ENCODE measurements around the gene CACNA1E.

Gene CACNA1E

DNA sequence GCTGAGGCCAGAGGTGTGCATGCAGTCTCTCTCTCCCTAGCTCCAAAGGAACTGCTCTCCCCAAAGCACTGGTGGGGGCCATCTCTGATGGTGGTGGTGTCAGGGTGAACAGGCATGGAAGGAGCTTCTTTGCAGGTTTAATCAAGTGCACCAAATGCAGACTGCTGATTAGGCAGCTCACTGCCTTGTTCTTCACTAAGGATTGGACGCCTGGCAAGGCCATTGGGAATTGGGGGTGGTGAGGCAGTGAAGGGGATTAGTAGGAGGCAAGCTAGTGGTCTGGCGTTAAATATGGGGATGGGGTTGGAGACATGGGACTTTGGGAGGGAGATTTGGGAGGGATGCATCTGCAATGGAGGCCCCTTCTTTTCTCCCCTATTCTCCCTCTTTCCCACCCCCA, 1.5 kb downstream of the CACNA1E start:
- DNase-seq (ENCODE audit: low read depth): no peak

DNA sequence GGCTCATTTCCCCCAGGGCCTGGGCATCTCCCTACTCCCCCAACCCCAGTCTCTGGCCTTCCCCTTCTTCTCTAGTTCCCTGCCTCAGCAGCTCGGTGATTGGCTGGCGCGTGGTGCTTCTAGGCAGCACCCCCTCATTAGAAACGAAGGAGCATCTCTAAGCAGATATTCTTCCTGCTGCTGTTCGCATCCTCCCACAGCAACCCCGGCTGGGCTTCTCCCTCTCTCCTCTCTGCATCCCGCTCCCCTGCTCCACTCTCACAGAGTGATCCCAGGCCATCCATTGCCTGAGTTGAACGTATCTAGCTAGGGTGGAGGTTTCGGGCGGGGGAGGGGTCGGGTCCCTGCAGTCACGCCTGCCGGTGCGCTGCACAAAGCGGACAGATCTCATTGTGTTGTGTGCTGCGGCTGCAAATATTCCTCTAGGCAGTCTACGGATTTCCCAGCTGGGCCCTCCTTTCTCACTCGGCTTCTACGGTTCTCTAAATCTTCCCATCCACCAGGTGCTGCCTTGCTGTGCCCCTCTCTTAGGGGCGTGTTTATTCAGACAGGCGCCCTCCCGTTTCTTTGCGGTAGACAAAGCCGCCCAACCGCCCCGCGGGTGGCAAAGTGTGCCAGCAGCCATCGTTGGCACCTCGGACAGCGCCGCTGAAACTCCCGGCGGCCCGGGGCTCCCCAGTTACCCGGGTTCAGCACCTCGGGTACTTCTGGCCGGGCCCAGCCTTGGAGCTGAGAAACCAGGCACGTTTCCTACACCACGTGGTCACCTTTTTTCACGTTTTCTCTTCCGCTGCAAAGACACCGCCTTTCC, 2.2 kb downstream of the CACNA1E start:
- DNase-seq (ENCODE audit: low read depth): no peak

DNA sequence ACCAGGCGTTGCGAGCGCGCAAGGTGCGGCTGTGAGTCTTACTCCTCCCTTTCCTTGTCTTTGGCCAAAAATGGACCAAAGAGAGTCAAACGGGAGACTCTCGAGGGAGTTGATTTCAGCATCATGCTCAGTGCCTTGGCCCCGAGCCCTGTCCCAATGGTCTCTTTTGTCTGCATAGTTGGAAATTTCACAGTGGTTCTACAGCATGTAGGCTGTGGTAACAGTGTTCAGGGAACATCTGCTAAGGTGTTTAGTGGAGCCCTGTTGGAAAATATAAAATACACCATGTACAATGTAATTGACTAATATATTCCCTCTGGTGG, 2.7 kb downstream of the CACNA1E start:
- DNase-seq (ENCODE audit: low read depth): no peak

DNA sequence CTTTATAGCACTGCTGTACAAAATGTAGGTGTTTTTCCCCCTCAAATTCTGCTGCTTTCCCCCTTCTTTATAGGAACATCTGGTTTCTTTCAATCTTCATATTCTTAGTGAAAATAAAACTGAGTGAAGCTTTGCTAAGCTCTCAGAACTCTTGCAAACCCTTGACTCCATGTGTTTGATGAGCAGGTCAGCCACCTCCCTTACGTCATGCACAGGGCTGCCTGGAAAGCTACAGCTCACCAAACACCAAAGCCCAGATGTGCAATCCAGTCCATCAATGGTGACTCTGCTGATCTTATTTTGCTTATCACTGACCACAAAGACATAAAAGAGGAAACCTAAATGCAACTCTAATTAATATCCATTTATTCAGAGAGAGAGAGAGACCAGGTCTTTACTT, 5.5 kb downstream of the CACNA1E start:
- DNase-seq (ENCODE audit: low read depth): no peak

DNA sequence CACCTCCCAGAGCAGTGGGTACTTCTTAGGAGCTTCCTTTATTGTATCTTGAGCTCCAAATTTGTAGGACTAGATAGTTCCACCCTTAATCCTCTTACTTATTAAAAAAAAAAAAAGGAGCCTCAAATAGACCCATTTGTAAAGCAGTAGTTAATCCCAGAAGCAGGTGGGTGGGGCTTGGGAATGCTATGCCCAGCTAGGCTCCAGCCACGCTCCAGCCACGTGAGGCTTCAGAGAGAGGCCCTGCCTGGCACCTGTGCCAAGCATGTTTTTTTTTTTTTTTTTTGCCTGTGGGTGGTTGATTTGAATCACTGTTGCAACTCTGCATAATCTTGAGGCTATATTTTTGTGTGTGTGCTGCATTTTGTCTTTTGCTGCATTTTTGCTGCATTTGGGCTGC, 7.0 kb downstream of the CACNA1E start:
- DNase-seq (ENCODE audit: low read depth): no peak

DNA sequence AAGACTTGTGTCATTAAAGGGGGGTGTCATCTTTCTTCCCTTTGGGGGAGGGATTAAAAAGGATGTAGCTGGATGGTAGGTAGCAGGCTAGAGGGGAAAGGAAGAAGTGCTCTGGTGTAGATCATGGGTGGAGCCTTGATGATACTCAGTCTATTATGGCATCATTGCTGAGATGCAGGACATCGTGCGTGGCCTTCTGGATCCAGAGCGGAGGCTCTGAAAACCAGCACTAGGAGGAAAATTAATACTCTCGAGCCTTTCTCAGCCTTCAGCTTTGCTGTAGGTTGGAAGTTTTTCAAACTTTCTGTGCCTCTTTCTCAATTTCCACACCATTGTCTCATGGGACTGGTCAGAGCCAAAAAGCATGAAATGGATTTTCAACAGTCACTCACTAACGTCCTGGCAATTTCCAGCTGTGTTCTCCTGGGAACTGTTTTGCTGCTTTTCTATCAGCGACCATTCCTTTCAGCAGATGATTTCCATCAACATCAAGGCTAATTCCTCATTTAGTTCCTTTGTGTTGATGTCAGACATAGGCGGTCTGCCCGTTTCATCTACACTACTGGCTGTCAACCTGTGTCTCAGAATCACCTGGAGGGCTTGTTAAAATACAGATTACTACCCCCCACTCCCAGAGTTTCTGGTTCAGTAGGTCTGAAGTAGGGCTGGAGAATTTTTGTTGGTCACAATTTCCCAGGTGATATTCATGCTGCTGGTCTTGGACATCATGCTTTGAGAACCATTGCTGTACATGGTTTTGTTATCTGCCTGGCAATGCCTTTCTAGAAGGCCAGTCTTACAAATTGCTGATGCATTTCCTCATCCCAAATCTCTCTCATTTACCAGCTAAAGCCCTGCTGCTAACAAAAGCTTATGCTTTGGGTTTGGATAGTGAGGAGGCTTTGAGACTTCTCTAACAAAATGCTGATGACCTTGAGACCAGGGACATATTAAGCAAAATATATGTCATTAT, 7.7 kb downstream of the CACNA1E start:
- no peak for DNase-seq (ENCODE audit: low read depth)

DNA sequence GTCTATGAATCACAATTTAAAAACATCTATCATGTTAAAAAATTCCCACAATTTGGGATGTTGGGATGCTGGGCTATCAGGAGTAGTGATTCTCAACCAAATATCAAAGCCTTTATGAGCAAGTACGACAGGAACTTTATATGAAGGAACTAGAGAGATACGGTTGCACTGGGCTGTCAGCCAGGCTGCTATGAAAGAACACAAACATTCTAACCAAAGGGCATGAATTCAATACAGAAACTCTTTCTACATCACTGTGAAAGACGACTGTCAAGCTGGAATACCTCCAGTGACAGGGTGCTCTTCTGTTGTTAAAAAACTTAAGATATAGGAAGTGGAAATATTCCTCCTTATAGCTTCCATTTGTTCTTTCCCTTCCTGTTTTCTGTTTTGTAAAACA, 9.8 kb downstream of the CACNA1E start:
- no peak for DNase-seq (ENCODE audit: low read depth)

DNA sequence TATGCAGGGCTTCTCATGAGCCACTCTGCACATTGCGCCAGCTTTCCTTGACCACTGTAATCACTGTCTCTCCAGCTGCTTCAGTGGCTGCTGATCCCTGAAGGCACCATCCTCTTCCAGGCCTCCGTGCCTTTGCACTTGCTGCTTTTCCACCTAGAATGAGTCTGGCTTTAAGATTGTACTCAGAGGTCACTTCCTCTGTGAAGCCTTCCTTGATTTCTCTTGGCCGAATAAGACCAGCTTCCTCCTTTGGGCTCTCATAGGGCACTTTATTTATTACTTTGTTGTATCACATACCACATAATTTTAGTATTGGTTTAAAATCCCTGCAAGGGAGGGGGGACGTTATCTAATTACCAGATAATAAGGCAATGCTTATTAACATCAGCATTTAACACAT, 10.6 kb downstream of the CACNA1E start:
- DNase-seq (ENCODE audit: low read depth): no peak

DNA sequence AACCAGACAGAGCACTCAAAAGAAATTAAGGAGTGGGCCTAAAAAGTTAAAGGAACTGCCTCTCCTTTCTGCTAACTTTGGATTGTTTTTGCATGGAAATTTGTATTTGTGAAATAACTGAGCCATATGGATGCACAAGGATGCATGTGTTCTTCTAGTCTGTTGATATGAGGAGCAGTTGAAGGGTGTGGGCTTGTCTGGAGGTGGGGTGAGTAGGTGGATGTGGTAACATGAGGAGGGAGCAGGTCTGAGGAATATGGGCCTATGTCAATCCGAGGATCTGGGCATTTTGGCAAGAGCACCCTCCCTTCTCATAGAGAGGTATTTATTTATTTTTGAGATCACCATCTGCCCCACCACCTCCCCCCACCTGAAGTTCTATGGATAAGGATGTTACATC, 13.4 kb downstream of the CACNA1E start:
- DNase-seq (ENCODE audit: low read depth): no peak

DNA sequence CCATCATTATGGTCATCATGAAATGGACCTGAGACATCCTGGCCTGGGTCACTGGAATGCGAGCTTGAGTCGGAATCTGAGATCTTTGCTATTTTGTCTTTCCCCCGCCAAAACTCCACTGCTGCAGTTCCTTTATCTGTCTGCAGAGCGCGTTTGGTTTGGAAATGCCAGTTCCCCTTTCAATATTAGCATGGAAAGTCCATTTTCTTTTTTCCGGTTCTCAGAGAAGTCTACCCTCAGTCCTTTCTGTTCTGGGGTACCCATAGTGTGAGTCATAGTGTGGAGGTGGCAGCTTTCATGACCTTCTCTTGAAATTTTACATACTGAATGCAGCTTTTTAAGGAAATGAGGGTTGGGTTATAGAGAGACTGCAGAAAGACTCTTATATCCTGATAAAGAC, 14.6 kb downstream of the CACNA1E start:
- no peak for DNase-seq (ENCODE audit: low read depth)

DNA sequence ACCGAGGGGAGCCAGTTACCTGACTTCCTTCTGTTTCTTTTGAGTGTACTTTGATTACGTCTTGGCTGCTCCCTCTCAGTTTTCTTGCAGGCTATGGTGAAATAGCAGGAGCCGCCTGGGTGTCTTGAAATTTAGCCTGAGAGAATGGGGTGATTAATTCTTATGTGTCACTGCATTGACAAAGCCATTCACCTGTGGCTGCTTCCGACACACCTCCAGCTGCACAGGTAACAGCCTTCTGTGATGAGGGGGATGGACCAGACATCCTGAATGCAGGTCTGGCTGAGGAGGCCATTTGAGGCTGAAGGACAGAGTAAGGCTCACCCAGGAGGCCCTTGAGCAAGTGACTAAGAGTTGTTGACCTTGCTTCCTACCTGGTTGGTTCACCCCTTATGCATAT, 16.5 kb downstream of the CACNA1E start:
- DNase-seq (ENCODE audit: low read depth): no peak

DNA sequence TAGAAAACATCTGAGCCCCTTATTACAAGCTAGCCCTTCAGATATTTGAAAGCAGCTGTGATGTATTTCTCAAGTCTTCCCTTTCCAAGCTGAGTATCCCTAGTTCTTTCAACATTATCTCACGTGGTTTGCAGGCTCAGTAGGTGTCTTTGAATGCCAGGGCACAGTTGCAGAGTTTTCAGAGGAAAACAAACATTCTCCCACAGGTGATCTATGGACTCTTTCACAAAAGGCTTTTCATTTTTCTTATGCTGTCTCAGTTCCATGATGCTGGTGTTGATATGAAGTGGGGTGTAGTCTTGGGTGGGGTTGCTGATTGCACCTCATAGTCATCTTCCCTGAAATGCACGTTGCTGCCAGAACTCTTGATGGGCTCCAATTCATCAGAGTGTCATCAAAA, 17.3 kb downstream of the CACNA1E start:
- no peak for DNase-seq (ENCODE audit: low read depth)

DNA sequence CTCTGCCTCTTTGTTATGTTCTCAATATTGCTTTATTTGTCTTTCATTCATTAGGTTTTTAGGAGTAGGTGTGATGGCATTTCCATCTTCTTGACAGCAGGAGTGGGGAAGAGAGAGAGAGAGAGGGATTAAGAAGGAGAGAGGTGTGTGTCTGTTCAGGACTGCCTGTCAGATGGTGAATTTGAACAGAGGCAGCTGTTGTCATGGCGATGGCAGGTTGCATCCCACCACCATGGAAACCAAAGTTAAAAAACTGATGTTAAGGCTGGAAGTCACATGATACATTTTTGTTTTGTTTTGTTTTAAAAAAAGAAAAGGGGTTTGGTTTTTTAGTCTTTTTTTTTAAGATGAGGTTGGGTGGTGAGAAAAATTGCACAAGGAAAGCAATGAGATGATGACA, 18.3 kb downstream of the CACNA1E start:
- no peak for DNase-seq (ENCODE audit: low read depth)

DNA sequence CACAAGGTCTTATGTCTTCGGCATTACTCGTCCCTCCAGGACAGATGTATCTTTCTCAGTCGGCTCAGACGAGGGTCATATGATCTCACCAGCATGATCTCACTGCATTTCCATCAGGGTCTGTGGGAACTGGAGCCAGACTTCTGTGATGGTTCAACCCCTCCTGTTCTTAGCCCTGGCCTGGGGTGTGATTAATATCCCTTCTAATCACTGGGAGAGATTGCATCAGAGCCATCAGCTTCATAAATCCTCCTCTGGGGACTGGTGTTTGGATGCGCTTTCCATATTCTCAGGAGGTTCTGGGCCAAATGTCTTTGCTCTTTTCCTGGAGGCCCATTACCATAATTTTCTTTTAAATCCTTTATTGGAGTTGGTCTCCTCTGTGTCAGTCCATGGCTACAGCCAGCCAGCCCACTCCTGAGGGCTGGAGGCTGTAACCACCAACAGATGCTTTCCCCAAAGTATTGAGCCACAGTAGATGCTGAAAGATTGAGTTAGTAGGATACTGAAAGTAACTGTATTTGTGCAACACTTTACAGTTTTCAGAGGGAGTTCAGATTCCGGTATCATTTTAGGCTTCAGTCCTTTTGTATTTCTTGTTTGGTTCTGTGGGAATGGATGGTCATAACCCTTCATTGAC, 20.0 kb downstream of the CACNA1E start:
- peak; percentile 1 for DNase-seq (ENCODE audit: low read depth)

DNA sequence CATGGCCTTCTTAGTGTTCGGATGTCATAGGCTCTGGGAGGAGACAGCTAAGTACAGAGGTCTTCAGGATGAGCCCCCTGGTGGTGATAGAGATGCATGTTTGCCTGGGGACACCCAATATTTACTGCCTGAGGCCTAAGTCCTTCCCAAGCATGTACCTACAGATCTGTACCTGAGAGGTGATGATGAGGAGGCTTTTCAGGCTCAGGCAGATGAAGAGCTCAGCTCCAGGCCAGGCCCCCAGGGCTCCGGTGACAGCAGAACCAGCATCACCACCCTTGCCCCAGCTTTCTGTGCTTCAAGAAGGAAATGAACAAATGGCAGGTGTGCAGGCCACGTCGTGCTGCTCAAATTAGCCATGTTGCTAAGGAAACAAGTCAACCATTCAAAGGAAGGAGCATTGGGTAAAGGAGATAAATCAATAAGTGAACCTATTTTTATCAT, 21.1 kb downstream of the CACNA1E start:
- DNase-seq (ENCODE audit: low read depth): no peak

DNA sequence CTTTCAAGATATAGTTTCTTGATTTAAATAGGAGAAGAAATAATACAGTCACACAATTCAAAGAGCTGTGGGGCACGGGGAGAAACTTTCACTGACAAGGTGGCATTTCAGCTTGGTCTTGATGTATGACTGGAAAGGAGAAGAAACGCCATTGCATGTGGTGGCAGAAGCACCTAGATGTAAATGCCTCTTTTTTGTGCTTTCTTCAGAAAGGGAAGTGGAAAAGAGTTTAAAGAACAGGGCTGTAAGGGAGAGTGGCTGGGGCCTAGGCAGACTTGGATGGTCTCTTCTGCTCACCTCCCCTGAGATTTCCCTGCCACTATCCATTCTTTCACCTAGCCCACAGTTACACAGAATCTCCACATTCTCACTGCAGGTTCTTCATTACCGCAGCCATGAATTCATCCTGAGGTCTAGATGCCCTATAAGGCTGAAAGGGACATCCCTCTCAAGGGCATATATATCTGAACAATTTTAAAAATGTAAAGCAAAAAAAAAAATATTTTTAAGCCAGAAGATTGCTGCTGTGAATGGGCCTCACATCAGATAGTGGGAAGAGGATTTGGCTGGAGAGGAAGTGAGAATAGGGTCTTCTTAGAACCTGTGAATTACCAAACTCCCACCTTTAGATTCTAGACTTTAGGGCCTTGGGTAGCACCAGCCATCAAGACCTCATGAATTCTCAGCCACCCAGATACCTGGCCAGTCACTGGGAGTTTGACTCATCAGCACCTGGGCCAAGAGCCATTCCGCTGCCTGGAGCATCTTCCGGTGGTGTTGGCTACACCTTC, 23.4 kb downstream of the CACNA1E start:
- no peak for DNase-seq (ENCODE audit: low read depth)

DNA sequence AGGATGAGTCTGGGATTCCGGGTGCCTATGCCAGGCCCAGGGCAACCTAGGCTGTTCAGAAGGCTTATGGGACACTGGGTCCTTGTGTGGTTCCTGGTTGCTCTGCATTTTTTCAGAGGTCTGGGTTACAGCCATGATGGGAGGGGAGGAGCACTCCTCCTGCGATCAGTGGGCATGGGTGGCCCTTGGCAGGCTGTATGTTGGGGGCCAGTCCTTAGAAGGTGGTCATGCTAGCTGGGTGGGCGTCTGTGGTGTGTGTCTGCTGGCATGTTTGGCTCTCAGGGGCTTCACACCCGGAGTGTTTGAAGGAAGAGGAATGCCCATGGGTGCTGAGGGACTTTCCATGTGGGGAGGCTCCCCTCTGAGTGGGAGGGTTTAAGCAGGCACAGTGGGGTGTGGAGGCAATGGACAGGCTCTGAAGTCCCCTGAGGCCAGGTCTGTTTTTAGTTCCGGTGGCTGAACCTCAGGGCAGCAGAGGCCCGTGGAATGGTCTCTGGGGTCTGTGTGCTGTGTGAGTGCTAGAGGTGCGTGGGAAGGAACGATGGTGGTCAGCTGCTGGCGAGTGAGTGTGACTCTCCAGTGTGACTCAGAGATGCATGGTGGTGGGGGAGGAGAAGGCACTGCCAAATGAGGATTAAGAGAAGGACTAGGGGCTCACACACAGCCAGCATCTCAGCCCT, 25.3 kb downstream of the CACNA1E start:
- DNase-seq (ENCODE audit: low read depth): no peak

DNA sequence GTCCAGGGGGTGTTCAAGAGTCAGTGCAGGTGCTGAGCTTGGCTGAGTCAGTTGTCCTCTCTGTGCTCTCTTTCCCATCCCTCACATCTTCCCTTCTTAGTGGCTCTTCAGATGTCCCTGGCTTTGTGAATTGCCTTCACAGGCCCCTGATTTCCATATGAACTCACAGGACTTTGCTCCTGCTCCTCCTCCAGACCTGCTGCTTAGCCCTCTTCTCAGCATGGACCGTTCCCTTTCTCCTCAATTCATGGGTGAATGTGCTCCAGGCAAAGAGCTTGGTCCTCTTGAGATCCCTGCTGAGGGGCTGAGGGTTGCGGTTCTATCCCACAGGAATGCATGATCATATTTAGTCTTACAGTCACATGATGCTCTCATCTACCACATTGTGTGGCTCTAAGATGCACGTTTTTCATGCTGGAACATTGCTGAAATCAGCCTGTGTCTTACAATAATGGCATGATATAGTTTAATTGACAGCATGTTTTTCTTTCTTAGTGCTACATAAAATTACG, 30.5 kb downstream of the CACNA1E start:
- no peak for DNase-seq (ENCODE audit: low read depth)

DNA sequence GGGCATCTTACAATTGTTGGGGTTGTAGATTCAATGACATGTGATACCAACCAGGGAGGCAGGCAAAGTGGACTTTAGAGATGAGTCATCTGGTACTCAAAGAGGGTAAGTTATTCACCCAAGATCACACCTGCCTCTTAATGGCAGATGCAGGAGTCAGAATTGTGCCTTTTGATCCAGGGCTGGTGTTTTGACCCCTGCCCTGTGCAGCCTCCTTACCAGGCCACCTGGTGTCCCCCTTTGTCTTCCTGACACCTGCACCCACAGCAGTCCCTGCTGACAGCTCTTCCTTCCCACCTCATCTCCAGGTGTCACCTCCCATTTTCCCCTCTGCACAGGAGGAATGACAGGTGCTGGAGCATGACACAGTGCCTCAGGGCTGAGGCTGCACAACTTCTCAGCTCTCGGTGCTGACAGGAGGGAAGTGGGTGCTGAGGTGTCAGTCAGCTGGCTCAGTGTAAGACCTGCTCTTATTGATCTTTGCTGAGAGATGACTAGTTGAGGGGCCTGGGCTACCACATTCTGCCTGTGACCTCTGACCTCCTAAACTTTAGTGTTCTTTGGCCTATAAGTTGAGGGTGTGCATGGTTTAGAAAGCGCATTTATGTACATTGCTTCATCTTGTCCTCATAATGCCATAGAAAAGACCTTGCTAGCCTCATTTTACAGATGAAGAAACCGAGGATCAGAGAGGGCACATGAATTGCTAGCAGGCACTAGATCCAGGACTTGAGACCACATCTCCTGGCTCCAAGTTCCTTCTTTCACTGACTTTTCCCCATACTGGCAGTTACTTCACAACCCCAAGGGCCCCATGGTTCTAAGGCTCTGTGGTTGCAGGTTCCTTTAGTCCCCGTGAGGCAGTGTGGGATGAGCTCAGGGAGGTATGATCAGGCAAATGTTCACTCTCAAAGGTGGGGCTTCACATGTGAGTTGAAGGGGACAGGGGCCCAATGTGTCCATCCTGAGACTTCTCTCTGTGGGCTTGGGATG, 31.3 kb downstream of the CACNA1E start:
- no peak for DNase-seq (ENCODE audit: low read depth)

DNA sequence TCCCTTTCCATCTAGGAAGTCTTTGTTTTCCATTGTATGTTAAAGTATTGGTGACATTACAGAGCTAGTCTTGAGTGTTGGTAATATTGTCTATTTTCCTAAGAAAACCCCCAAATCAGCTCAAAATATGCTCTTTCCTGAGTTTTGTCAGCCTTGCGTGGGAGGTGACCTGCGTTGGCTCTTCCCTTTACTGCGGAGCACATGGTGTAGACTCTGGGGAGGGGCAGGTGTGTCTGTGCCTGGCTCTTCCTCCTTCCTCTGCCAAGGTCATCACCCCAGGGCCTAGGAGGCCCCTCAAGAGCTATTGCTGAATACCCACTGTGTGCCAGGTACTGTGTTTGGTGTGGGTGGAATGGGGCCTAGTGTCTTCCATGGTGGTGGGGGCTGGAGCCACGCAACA, 33.4 kb downstream of the CACNA1E start:
- no peak for DNase-seq (ENCODE audit: low read depth)
